Gastroesophageal sphincter (tissue), 4 donors: Measurements from ENCODE around the gene VIP. TPM values are rescaled to one million over a fixed set of nuclear protein-coding genes. Genes with fewer than 3 reads are reported as not detected.

ENCODE experiments used
- ATAC-seq: fragments of 150-250 bp; one replicate; pipeline ENCODE4 v1.9.1; 2016; ENCODE audit warnings: mild to moderate bottlenecking, moderate library complexity
- H3K27ac ChIP-seq, 4 donors: fragments of 200-600 bp; sonication (generic) in 3 of 4; 1 replicate in 3 of 4; 2 replicates in 1 of 4; pipeline ENCODE4 v1.5.1; 2016 to 2019
- H3K27me3 ChIP-seq: fragments of 200-600 bp; sonication (generic); one replicate; pipeline ENCODE4 v1.5.1; 2019
- H3K36me3 ChIP-seq, 2 donors: fragments of 200-600 bp; sonication (generic); one replicate each; pipeline ENCODE4 v1.5.1; 2019; ENCODE audit warnings: control low read depth in 1 of 2
- H3K4me1 ChIP-seq, 3 donors: fragments of 200-600 bp; sonication (generic); 1 replicate in 2 of 3; 2 replicates in 1 of 3; pipeline ENCODE4 v1.5.1; 2016 to 2019; ENCODE audit warnings: control low read depth in 2 of 3
- H3K4me3 ChIP-seq, 2 donors: fragments of 200-600 bp; sonication (generic); one replicate each; pipeline ENCODE4 v1.5.1; 2019; ENCODE audit warnings: mild to moderate bottlenecking in 1 of 2, moderate library complexity in 1 of 2
- H3K9me3 ChIP-seq, 3 donors: fragments of 200-600 bp; sonication (generic); one replicate each; pipeline ENCODE4 v1.5.1; 2017 to 2019; ENCODE audit warnings: control low read depth in 2 of 3
- EP300 ChIP-seq: sonication (generic); formaldehyde crosslinking; IDR thresholded peaks from one replicate; pipeline ENCODE4 v1.6.1; 2017; ENCODE audit warnings: antibody characterized with exemption, mild to moderate bottlenecking
- POLR2A ChIP-seq, 2 donors: fragments of 450-650 bp; IDR thresholded peaks; one replicate each; pipeline ENCODE4 v1.6.1; 2017; ENCODE audit warnings: antibody characterized with exemption in 2 of 2, mild to moderate bottlenecking in 2 of 2, moderate library complexity in 1 of 2
- POLR2AphosphoS5 ChIP-seq: sonication (generic); formaldehyde crosslinking; IDR thresholded peaks from one replicate; pipeline ENCODE4 v1.6.1; 2017; ENCODE audit warnings: antibody characterized with exemption
- total RNA-seq, 4 donors: library from RNA; depleted of rRNA; stranded (reverse); fragments of >200 nt; gene quantifications; one replicate each; pipeline ENCODE4 v1.1.0, GENCODE V29; 2016
- TF ChIP-seq, protein P1 (sequence below), 4 experiments: fragments of 200-600 bp in 2 of 4; fragments of 450-650 bp in 2 of 4; sonication (generic) in 1 of 4; IDR thresholded peaks; one replicate each; pipeline ENCODE4 v1.5.1; 2017 to 2019; ENCODE audit warnings: antibody characterized with exemption in 4 of 4, mild to moderate bottlenecking in 2 of 4, moderate library complexity in 2 of 4

The VIP gene
- total RNA-seq, 4 donors from 2014 or later = 6.8 to 55.2 (median 18.2) TPM

DNA sequence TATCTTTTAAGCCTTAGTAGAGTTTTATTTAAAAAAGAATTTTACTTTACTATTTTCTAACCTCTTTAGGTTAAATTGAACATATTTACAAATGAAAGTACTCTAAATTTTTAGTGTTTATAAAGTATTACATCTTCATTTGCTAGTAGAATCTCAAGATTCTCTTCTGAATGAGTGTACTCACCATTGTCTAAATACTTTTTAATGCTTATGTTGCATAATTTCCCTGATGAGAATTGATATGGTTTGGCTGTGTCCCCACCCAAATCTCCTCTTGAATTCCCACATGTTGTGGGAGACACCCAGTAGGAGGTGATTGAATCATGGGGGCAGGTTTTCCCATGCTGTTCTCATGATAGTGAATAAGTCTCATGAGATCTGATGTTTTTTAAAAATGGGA lies 53.6 kb downstream of the VIP start:
- H3K4me1 ChIP-seq = no peaks in the 10 kb centered on the region

More for the DNA sequence above, 53.6 kb downstream of the VIP start:
- H3K27ac ChIP-seq = no peak overlapping the region
- H3K9me3 ChIP-seq = peaks cover 0 to 9% (median 0%) of the 10 kb centered on the region in 3 donors
- no peaks in the 10 kb centered on the region for H3K27me3 ChIP-seq
- ATAC-seq = no peak
- H3K36me3 ChIP-seq = no peaks in the 10 kb centered on the region
- TF ChIP-seq EP300 (no peak), POLR2AphosphoS5 (no peak), POLR2A (IDR thresholded peaks at IDR 0.05) (no peak)
- TF ChIP-seq, protein P1, sequence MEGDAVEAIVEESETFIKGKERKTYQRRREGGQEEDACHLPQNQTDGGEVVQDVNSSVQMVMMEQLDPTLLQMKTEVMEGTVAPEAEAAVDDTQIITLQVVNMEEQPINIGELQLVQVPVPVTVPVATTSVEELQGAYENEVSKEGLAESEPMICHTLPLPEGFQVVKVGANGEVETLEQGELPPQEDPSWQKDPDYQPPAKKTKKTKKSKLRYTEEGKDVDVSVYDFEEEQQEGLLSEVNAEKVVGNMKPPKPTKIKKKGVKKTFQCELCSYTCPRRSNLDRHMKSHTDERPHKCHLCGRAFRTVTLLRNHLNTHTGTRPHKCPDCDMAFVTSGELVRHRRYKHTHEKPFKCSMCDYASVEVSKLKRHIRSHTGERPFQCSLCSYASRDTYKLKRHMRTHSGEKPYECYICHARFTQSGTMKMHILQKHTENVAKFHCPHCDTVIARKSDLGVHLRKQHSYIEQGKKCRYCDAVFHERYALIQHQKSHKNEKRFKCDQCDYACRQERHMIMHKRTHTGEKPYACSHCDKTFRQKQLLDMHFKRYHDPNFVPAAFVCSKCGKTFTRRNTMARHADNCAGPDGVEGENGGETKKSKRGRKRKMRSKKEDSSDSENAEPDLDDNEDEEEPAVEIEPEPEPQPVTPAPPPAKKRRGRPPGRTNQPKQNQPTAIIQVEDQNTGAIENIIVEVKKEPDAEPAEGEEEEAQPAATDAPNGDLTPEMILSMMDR (IDR thresholded peaks at IDR 0.05) = no peak
- no peak overlapping the region for H3K4me3 ChIP-seq

Other genes starting within 250 kb of the VIP start
- 100 to 1,000 TPM; 160 to 268 (median 215) TPM for gene SYNE1, start 113.4 kb upstream of the VIP start, total RNA-seq
- 10 to 100 TPM in 2 of 4 donors, 1 to 10 TPM in 2; 7.9 to 15.2 (median 10.0) TPM for gene MYCT1, start 52.9 kb upstream of the VIP start, total RNA-seq
- gene FBXO5, start 232.2 kb downstream of the VIP start, total RNA-seq = 1 to 10 TPM; 2.2 to 5.9 (median 3.2) TPM